PC-9 (cell line): ENCODE data around the gene PCDH9.

Experiments used
- EZH2 ChIP-seq: fragments of 200-600 bp; sonication (generic); IDR thresholded peaks from 2 replicates; pipeline ENCODE4 v1.8.0; 2017; ENCODE audit warnings: antibody characterized with exemption, low read depth
- TF ChIP-seq, protein P1 (sequence below): fragments of 200-600 bp; sonication (generic); conservative IDR thresholded peaks from 2 replicates; pipeline ENCODE4 v1.6.1; 2017; ENCODE audit warnings: mixed run types, antibody characterized with exemption, mild to moderate bottlenecking, moderate library complexity

DNA sequence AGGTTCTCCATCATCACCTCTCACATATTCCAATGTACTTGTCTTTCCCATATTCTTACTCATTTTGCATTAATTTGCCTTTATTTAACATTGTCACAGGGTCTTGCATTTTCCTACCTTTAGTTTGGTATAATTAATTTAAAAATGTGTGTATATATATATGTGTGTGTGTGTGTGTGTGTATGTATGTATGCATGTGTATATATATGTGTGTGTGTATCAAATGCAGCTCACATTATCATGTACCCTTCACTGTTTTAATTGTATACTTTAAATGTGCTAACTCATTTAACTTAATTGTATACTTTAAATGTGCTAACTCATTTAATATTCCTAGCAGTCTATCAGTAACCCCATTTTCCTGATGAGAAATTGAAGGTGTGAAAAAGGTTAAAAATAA, 104.5 kb downstream of the PCDH9 start:
- TF ChIP-seq, protein P1, sequence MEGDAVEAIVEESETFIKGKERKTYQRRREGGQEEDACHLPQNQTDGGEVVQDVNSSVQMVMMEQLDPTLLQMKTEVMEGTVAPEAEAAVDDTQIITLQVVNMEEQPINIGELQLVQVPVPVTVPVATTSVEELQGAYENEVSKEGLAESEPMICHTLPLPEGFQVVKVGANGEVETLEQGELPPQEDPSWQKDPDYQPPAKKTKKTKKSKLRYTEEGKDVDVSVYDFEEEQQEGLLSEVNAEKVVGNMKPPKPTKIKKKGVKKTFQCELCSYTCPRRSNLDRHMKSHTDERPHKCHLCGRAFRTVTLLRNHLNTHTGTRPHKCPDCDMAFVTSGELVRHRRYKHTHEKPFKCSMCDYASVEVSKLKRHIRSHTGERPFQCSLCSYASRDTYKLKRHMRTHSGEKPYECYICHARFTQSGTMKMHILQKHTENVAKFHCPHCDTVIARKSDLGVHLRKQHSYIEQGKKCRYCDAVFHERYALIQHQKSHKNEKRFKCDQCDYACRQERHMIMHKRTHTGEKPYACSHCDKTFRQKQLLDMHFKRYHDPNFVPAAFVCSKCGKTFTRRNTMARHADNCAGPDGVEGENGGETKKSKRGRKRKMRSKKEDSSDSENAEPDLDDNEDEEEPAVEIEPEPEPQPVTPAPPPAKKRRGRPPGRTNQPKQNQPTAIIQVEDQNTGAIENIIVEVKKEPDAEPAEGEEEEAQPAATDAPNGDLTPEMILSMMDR = no peak
- no peak for TF ChIP-seq EZH2
